ENCODE results near the gene ST8SIA4. TPM values are rescaled to one million over a fixed set of nuclear protein-coding genes. Genes with fewer than 3 reads are reported as not detected.

ST8SIA4 gene
- total and polyA plus RNA-seq, 3 experiments from 2014 or later: 17.5 to 56.9 (median 53.5) TPM

DNA sequence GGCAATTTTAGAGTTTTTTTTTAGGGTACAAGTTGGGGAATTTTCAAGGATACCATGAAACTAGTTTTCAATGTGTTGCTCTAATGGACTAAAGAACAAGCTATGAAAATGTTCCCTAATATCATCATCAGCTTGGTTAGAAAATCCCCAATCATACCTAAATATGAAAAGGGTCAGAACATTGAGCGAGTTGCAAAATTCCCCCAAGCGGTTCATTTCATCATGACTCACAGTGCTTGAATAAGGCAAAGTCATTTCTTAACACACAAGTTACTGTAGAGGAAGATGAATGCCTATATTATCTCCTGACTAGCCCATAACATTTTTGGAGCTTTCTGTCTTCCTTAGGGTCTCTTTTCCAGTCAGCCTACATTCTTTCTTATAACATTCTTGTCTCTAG lies 62.7 kb downstream of the ST8SIA4 start:
- peak in 1 of 5 donors; percentile 4 for DNase-seq
- H3K27ac ChIP-seq (ENCODE audit: low read depth, low read length): no peak overlapping the region

DNA sequence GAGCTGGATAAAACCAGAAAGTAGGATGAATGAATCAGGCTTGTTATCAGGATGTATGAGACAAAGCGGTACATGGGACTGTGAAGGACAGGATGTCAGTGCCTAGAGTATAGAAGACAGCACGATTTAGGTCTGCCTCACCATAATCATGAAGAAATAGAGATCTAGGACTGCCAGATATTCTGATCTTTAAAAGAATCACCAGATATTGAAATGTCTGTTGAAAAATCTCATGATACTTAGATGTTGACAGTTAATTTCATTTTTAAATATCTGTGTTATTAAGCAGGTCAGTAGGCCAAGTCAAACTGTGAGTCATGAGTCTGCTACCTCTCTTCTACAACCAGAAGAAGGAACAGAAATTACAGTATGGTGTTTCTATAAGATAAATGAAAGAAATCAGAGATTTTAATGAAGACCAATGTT lies 65.0 kb downstream of the ST8SIA4 start:
- H3K27me3 Mint-ChIP-seq: no peaks in the 10 kb centered on the region
- no peak for DNase-seq
- H3K4me1 ChIP-seq (ENCODE audit: insufficient read depth, low read length): peaks cover 15% of the 10 kb centered on the region
- no peaks in the 10 kb centered on the region for H3K9me3 Mint-ChIP-seq
- no peaks in the 10 kb centered on the region for H3K27me3 ChIP-seq (ENCODE audit: insufficient read depth, low read length, poor library complexity, severe bottlenecking)
- no peaks in the 10 kb centered on the region for H3K36me3 ChIP-seq (ENCODE audit: insufficient read depth, low read length)
- no peak overlapping the region for H3K4me3 ChIP-seq (ENCODE audit: low read length)
- ChIA-PET POLR2A (no interaction called here), CTCF (no interaction called here)
- peaks cover 60 to 80% (median 76%) of the 10 kb centered on the region in 3 donors for H3K4me1 Mint-ChIP-seq
- no peaks in the 10 kb centered on the region for H3K9me3 ChIP-seq (ENCODE audit: low read length)
- H3K36me3 Mint-ChIP-seq: peaks cover 0 to 14% (median 5%) of the 10 kb centered on the region in 3 donors
- H3K4me3 Mint-ChIP-seq: peak overlapping the region in 5 of 7 donors; percentile 2 to 33 (median 25)
- H3K27ac ChIP-seq (ENCODE audit: low read depth, low read length): no peak overlapping the region
- H3K27ac Mint-ChIP-seq: peak overlapping the region in 6 of 8 donors; percentile 1 to 71 (median 34)

More for the DNA sequence above, 62.7 kb downstream of the ST8SIA4 start:
- Mint-ChIP-seq H3K27ac (peak overlapping the region in 6 of 8 donors; percentile 20 to 93 (median 60)), H3K4me1 (peaks cover 61 to 85% (median 76%) of the 10 kb centered on the region in 3 donors), H3K36me3 (peaks cover 0 to 15% (median 3%) of the 10 kb centered on the region in 3 donors), H3K4me3 (peak overlapping the region in 4 of 7 donors; percentile 76 to 81 (median 77)), H3K9me3 (no peaks in the 10 kb centered on the region), H3K27me3 (no peaks in the 10 kb centered on the region)
- no peaks in the 10 kb centered on the region for H3K27me3 ChIP-seq (ENCODE audit: insufficient read depth, low read length, poor library complexity, severe bottlenecking)
- H3K36me3 ChIP-seq (ENCODE audit: insufficient read depth, low read length): peaks cover 3% of the 10 kb centered on the region
- no peaks in the 10 kb centered on the region for H3K9me3 ChIP-seq (ENCODE audit: low read length)
- H3K4me3 ChIP-seq (ENCODE audit: low read length): no peak overlapping the region
- CTCF ChIA-PET: interaction anchor here (1.6 to 2.9 kb wide), 2 partner anchors 22 to 62 kb away, joined by 4 to 19 read pairs; partner anchors contain the start of gene ST8SIA4
- POLR2A ChIA-PET: interaction anchor here (1.5 kb wide), 1 partner anchor 63 kb away, joined by 5 read pairs; the partner anchor contains the start of gene ST8SIA4
- peaks cover 15% of the 10 kb centered on the region for H3K4me1 ChIP-seq (ENCODE audit: insufficient read depth, low read length)

DNA sequence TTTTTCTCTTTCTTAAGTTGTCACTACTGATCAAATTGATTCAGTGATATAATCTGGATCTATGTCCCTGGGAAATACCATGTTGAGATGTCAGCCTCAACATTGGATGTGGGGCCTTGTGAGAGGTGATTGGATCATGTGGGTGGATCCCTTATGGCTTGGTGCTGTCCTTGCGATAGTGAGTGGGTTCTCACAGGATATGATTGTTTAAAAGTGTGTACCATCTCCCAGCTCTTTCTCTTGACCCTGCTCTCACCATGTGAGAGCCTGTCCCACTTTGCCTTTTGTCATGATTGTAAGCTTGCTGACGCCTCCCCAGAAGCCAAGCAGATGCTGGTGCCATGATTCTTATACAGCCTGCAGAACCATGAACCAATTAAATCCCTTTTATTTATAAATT lies 68.6 kb downstream of the ST8SIA4 start:
- Mint-ChIP-seq H3K4me1 (peaks cover 41 to 64% (median 59%) of the 10 kb centered on the region in 3 donors), H3K36me3 (peaks cover 0 to 22% (median 6%) of the 10 kb centered on the region in 3 donors), H3K27me3 (no peaks in the 10 kb centered on the region), H3K4me3 (no peak overlapping the region), H3K9me3 (no peaks in the 10 kb centered on the region), H3K27ac (peak overlapping the region in 4 of 8 donors; percentile 2 to 52 (median 22))
- no peaks in the 10 kb centered on the region for H3K9me3 ChIP-seq (ENCODE audit: low read length)
- DNase-seq: no peak
- POLR2A ChIA-PET: no interaction called here
- no peak overlapping the region for H3K27ac ChIP-seq (ENCODE audit: low read depth, low read length)
- no peaks in the 10 kb centered on the region for H3K36me3 ChIP-seq (ENCODE audit: insufficient read depth, low read length)
- no peak overlapping the region for H3K4me3 ChIP-seq (ENCODE audit: low read length)
- CTCF ChIA-PET: no interaction called here
- no peaks in the 10 kb centered on the region for H3K4me1 ChIP-seq (ENCODE audit: insufficient read depth, low read length)
- no peaks in the 10 kb centered on the region for H3K27me3 ChIP-seq (ENCODE audit: insufficient read depth, low read length, poor library complexity, severe bottlenecking)

DNA sequence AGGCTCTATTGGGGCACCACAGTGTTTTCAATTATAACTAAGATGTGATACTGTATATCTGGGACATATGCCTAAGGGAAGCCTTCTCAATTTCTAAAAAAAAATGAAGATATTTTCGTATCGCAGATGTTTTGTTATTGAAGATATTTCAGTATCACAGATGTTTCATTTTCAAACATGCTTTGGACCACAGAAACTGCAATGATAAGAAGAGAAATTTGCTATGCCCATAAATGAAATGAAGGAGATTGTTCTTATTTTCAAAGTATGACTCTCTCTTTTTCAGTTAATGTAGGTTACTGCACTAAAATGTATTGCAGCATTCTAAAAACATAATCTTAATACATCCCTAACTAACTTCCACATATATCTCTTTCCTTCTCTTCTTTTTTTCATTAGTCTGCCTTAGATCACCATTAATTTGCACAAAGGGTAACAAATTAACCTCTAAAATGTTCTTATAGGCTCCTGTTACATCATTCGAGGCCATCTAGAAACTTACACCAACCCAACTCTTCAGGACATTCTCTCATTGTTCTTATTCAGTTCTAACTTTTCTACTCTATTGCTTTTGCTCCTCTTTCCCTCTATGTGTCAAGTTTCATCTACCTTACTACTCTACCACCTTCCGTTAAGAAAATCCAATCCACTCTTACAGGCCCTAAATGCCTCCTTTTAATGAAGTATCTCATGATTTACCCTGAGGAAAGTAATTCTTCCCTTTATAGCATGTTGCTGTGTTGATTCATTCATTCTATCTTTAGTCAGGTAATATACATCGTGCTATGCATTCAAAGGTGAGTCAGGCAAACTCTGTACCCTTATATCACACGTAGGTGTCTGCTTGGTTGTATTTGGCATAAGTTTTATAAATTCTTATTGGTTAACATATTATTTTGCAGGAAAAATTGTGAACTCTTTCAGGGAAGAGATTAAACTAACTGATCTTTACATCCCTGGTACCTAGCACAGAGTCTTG lies 70.5 kb downstream of the ST8SIA4 start:
- Mint-ChIP-seq H3K4me1 (peaks cover 50 to 70% (median 65%) of the 10 kb centered on the region in 3 donors), H3K9me3 (no peaks in the 10 kb centered on the region), H3K36me3 (peaks cover 0 to 20% (median 7%) of the 10 kb centered on the region in 3 donors), H3K4me3 (no peak overlapping the region), H3K27me3 (no peaks in the 10 kb centered on the region), H3K27ac (peak overlapping the region in 1 of 8 donors; percentile 44)
- ChIA-PET POLR2A (no interaction called here), CTCF (no interaction called here)
- Histone ChIP-seq H3K36me3 (ENCODE audit: insufficient read depth, low read length) (no peaks in the 10 kb centered on the region), H3K27me3 (ENCODE audit: insufficient read depth, low read length, poor library complexity, severe bottlenecking) (no peaks in the 10 kb centered on the region), H3K4me1 (ENCODE audit: insufficient read depth, low read length) (peaks cover 10% of the 10 kb centered on the region), H3K4me3 (ENCODE audit: low read length) (no peak overlapping the region), H3K27ac (ENCODE audit: low read depth, low read length) (no peak overlapping the region), H3K9me3 (ENCODE audit: low read length) (no peaks in the 10 kb centered on the region)
- no peak for DNase-seq

DNA sequence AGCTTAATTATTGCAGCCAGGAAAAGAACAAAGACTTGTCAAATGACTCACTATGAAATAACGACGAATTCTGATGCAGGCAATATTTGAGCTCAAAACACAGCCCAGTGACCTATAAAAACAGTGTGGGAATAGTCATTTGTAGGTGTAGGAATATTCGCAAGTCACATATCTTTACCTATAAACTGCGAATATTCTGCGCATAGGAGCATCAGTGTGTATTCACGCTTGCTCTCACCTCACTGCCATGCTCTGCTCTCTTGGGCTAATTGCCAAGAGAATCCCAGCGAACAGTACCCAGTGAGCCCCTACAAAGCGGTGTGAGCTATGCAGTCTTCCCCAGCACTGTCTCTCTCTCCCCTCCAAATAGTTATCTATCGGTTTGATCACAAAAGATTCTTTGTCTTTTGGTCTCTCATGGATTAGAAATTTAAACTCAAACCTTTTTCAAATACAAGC lies 74.2 kb downstream of the ST8SIA4 start:
- H3K9me3 Mint-ChIP-seq: no peaks in the 10 kb centered on the region
- POLR2A ChIA-PET: no interaction called here
- Histone ChIP-seq H3K27ac (ENCODE audit: low read depth, low read length) (no peak overlapping the region), H3K36me3 (ENCODE audit: insufficient read depth, low read length) (no peaks in the 10 kb centered on the region), H3K9me3 (ENCODE audit: low read length) (no peaks in the 10 kb centered on the region), H3K4me3 (ENCODE audit: low read length) (no peak overlapping the region), H3K27me3 (ENCODE audit: insufficient read depth, low read length, poor library complexity, severe bottlenecking) (no peaks in the 10 kb centered on the region), H3K4me1 (ENCODE audit: insufficient read depth, low read length) (peaks cover 10% of the 10 kb centered on the region)
- DNase-seq: no peak
- H3K27ac Mint-ChIP-seq: peak overlapping the region in 2 of 8 donors; percentile 21 to 36
- H3K36me3 Mint-ChIP-seq: peaks cover 0 to 19% (median 7%) of the 10 kb centered on the region in 3 donors
- H3K4me1 Mint-ChIP-seq: peaks cover 43 to 63% (median 58%) of the 10 kb centered on the region in 3 donors
- H3K4me3 Mint-ChIP-seq: peak overlapping the region in 1 of 7 donors; percentile 4
- CTCF ChIA-PET: no interaction called here
- no peaks in the 10 kb centered on the region for H3K27me3 Mint-ChIP-seq

DNA sequence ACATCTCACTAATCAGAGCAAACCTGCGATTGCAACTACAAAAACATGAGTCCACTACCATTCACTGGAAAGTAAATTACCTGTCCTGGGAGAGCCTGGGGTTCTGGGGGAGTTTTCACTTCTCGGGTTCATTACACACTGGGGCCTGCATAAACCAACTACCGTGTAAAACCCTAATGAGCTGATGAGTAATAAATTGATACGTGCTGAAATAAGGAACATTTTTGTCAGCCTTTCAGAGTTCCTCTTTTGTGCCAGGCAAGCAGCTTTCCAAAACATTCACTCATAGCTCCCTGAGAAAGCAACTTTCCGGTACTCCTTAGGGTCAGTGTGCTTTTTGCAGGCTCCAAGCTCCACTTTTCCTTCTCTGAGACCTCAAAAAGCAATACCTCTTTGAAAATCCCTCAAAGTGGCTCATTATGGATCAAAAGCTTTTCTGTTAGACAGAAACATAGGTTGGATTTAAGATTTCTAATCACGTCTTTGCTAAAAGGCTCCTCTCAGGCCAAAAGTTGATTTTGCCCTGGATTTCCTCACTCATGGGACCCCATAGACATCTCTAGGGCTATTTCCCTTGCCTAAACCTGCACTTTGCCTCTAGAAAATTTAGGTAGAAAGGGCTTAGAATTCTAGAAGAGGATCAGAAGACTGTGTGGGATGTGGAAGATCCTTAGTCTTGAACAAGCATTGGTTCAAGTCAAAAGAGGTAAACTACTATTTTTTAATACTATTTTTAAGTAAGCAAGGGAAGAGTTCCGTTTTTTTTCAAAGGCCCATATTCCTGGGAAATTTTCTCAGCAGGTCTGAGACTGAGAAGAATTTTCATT lies 74.8 kb downstream of the ST8SIA4 start:
- H3K4me1 Mint-ChIP-seq: peaks cover 42 to 63% (median 59%) of the 10 kb centered on the region in 3 donors
- peak overlapping the region in 3 of 7 donors; percentile 2 to 56 (median 30) for H3K4me3 Mint-ChIP-seq
- POLR2A ChIA-PET: no interaction called here

DNA sequence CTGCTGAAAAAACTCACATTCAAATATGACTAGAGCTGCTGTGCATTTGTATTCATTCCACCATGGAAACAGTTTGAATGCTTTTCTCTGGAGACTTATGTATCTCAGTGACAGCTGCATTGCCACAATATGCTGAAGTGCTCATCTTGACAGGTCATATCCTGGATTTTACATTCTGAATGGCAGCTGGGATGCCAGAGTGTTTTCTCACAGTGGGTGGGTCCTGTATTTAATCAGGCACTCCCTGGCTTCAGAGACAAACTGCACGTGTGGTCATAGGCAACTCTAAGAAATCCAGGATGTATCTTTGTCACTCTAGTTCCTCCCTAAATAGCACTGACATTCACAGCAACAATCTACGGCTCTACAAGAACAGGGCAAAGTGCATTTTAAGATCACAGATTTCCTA lies 75.6 kb downstream of the ST8SIA4 start:
- Mint-ChIP-seq H3K4me3 (peak overlapping the region in 1 of 7 donors; percentile 56), H3K27me3 (no peaks in the 10 kb centered on the region), H3K36me3 (peaks cover 2 to 26% (median 10%) of the 10 kb centered on the region in 3 donors), H3K27ac (peak overlapping the region; percentile 6 to 87 (median 43)), H3K4me1 (peaks cover 35 to 60% (median 54%) of the 10 kb centered on the region in 3 donors), H3K9me3 (no peaks in the 10 kb centered on the region)
- H3K4me1 ChIP-seq (ENCODE audit: insufficient read depth, low read length): peaks cover 10% of the 10 kb centered on the region
- H3K36me3 ChIP-seq (ENCODE audit: insufficient read depth, low read length): no peaks in the 10 kb centered on the region
- POLR2A ChIA-PET: no interaction called here
- DNase-seq: no peak
- H3K27ac ChIP-seq (ENCODE audit: low read depth, low read length): no peak overlapping the region
- H3K27me3 ChIP-seq (ENCODE audit: insufficient read depth, low read length, poor library complexity, severe bottlenecking): no peaks in the 10 kb centered on the region
- CTCF ChIA-PET: no interaction called here
- H3K4me3 ChIP-seq (ENCODE audit: low read length): no peak overlapping the region
- no peaks in the 10 kb centered on the region for H3K9me3 ChIP-seq (ENCODE audit: low read length)

More for the DNA sequence above, 74.8 kb downstream of the ST8SIA4 start:
- CTCF ChIA-PET: no interaction called here
- Mint-ChIP-seq H3K9me3 (no peaks in the 10 kb centered on the region), H3K27ac (peak overlapping the region in 7 of 8 donors; percentile 6 to 72 (median 45)), H3K27me3 (no peaks in the 10 kb centered on the region), H3K36me3 (peaks cover 0 to 23% (median 10%) of the 10 kb centered on the region in 3 donors)
- Histone ChIP-seq H3K27ac (ENCODE audit: low read depth, low read length) (no peak overlapping the region), H3K27me3 (ENCODE audit: insufficient read depth, low read length, poor library complexity, severe bottlenecking) (no peaks in the 10 kb centered on the region), H3K4me1 (ENCODE audit: insufficient read depth, low read length) (peaks cover 10% of the 10 kb centered on the region), H3K9me3 (ENCODE audit: low read length) (no peaks in the 10 kb centered on the region), H3K4me3 (ENCODE audit: low read length) (no peak overlapping the region), H3K36me3 (ENCODE audit: insufficient read depth, low read length) (no peaks in the 10 kb centered on the region)
- DNase-seq: no peak
